Measurements from ENCODE around the gene MEGF6.

The MEGF6 gene

GRCh38 chr1:3479511-3480368, 131.6 kb downstream of the MEGF6 start:
- Histone ChIP-seq H3K27me3 (ENCODE audit: control insufficient read depth, low read length) (no peaks in the 10 kb centered on the region), H3F3A (ENCODE audit: control insufficient read depth, insufficient read depth) (no peaks in the 10 kb centered on the region), H3K79me2 (ENCODE audit: control insufficient read depth, low read length) (no peaks in the 10 kb centered on the region), H3K4me3 (ENCODE audit: low read length) (no peak overlapping the region), H4K20me1 (ENCODE audit: control insufficient read depth, insufficient read depth, low read depth, low read length) (no peaks in the 10 kb centered on the region), H3K4me2 (ENCODE audit: low read length) (no peak overlapping the region), H3K4me1 (ENCODE audit: control insufficient read depth, low read length) (no peaks in the 10 kb centered on the region), H3K9me3 (ENCODE audit: control insufficient read depth, insufficient read depth, low read length) (no peaks in the 10 kb centered on the region), H3K9me2 (replicated peaks; ENCODE audit: control insufficient read depth, low read length) (no peaks in the 10 kb centered on the region), H3K36me3 (ENCODE audit: control insufficient read depth, low read length) (no peaks in the 10 kb centered on the region), H3K27ac (ENCODE audit: low read depth, low read length) (no peak overlapping the region)
- TF ChIP-seq CTCF (IDR thresholded peaks at IDR 0.05; ENCODE audit: low read depth, low read length, poor library complexity, severe bottlenecking) = no peak
- no peak for TF ChIP-seq EZH2phosphoT487 (IDR thresholded peaks at IDR 0.05; ENCODE audit: borderline replicate concordance, low read length)

DNA sequence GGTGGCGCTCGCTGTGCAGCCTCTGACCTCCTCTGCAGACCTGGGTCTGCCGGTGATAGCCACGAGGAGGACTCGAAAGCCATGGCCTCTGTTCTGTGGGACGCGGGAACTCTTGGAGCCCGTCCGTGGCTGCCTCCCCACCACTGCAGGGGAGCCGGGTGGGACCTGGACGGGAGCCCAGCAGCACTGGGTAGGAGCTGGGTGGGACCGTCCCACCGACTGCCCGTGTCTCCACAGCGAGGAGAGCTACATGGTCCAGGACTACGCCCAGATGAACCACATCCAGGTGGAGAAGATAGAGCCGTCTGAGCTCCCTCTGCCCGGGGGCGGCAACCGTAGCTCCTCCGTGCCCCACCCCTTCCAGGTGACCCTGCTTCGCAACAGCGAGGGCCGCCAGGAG, 133.1 kb downstream of the MEGF6 start:
- Histone ChIP-seq H3F3A (ENCODE audit: control insufficient read depth, insufficient read depth) (no peaks in the 10 kb centered on the region), H3K9me2 (replicated peaks; ENCODE audit: control insufficient read depth, low read length) (no peaks in the 10 kb centered on the region), H3K27me3 (ENCODE audit: control insufficient read depth, low read length) (no peaks in the 10 kb centered on the region), H3K9me3 (ENCODE audit: control insufficient read depth, insufficient read depth, low read length) (no peaks in the 10 kb centered on the region), H3K4me2 (ENCODE audit: low read length) (no peak overlapping the region), H3K4me3 (ENCODE audit: low read length) (no peak overlapping the region), H3K27ac (ENCODE audit: low read depth, low read length) (no peak overlapping the region), H3K4me1 (ENCODE audit: control insufficient read depth, low read length) (no peaks in the 10 kb centered on the region), H3K79me2 (ENCODE audit: control insufficient read depth, low read length) (no peaks in the 10 kb centered on the region), H3K36me3 (ENCODE audit: control insufficient read depth, low read length) (no peaks in the 10 kb centered on the region), H4K20me1 (ENCODE audit: control insufficient read depth, insufficient read depth, low read depth, low read length) (no peaks in the 10 kb centered on the region)
- TF ChIP-seq EZH2phosphoT487 (IDR thresholded peaks at IDR 0.05; ENCODE audit: borderline replicate concordance, low read length) = no peak
- TF ChIP-seq CTCF (IDR thresholded peaks at IDR 0.05; ENCODE audit: low read depth, low read length, poor library complexity, severe bottlenecking) = no peak

DNA sequence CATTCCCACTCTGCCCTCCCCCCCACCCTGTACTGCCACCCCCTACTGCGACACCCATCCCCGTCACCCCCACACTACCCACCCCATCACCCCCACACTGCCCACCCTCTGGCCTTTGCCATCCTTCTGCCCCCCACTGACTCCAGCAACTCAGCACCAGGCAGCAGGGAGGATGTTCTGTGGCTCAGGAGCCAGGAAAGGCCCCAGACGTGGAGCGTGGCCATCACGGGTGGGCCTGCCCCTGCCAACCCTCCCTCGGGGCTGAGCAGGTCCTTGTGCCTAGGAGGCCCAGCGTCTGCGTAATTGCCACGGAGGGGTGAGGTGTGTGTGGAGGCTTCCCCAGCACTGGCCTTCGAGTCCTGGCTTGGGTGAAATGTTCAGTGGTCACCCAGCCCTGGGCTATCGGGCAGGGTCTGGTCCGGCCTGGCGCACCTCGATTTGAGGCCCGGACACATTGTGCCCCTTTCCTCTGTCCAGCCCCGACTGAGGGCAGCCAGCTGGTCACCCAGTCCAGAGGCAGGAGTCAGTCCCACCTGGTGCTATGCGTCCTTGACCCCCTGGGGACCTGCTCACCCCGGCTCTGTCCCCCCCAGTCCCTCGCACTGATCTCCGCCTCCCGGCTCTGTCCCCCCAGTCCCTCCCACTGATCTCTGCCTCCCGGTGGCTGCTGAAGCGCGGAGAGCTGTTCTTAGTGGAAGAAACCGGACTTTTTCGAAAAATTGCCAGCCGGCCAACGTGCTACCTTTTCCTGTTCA, 133.9 kb downstream of the MEGF6 start:
- H3K79me2 ChIP-seq (ENCODE audit: control insufficient read depth, low read length) = no peaks in the 10 kb centered on the region
- no peak overlapping the region for H3K27ac ChIP-seq (ENCODE audit: low read depth, low read length)
- no peaks in the 10 kb centered on the region for H3K9me2 ChIP-seq (replicated peaks; ENCODE audit: control insufficient read depth, low read length)
- H3K36me3 ChIP-seq (ENCODE audit: control insufficient read depth, low read length) = no peaks in the 10 kb centered on the region
- no peak overlapping the region for H3K4me3 ChIP-seq (ENCODE audit: low read length)
- no peaks in the 10 kb centered on the region for H3F3A ChIP-seq (ENCODE audit: control insufficient read depth, insufficient read depth)
- H3K4me2 ChIP-seq (ENCODE audit: low read length) = no peak overlapping the region
- H3K9me3 ChIP-seq (ENCODE audit: control insufficient read depth, insufficient read depth, low read length) = no peaks in the 10 kb centered on the region
- TF ChIP-seq EZH2phosphoT487 (IDR thresholded peaks at IDR 0.05; ENCODE audit: borderline replicate concordance, low read length) (no peak), CTCF (IDR thresholded peaks at IDR 0.05; ENCODE audit: low read depth, low read length, poor library complexity, severe bottlenecking) (no peak)
- no peaks in the 10 kb centered on the region for H3K27me3 ChIP-seq (ENCODE audit: control insufficient read depth, low read length)
- H4K20me1 ChIP-seq (ENCODE audit: control insufficient read depth, insufficient read depth, low read depth, low read length) = no peaks in the 10 kb centered on the region
- H3K4me1 ChIP-seq (ENCODE audit: control insufficient read depth, low read length) = no peaks in the 10 kb centered on the region
